Panc1 (cell line): ENCODE data around the gene TLR6.

Experiments
- POLR2AphosphoS5 ChIP-seq: IDR thresholded peaks from 2 replicates; pipeline ENCODE4 v1.6.1; 2012; ENCODE audit warnings: mild to moderate bottlenecking, low read depth, low read length, moderate library complexity
- TF ChIP-seq, protein P1 (sequence below): fragments of 450-650 bp; IDR thresholded peaks from 2 replicates; pipeline ENCODE4 v1.5.1; 2017; ENCODE audit warnings: mild to moderate bottlenecking

DNA sequence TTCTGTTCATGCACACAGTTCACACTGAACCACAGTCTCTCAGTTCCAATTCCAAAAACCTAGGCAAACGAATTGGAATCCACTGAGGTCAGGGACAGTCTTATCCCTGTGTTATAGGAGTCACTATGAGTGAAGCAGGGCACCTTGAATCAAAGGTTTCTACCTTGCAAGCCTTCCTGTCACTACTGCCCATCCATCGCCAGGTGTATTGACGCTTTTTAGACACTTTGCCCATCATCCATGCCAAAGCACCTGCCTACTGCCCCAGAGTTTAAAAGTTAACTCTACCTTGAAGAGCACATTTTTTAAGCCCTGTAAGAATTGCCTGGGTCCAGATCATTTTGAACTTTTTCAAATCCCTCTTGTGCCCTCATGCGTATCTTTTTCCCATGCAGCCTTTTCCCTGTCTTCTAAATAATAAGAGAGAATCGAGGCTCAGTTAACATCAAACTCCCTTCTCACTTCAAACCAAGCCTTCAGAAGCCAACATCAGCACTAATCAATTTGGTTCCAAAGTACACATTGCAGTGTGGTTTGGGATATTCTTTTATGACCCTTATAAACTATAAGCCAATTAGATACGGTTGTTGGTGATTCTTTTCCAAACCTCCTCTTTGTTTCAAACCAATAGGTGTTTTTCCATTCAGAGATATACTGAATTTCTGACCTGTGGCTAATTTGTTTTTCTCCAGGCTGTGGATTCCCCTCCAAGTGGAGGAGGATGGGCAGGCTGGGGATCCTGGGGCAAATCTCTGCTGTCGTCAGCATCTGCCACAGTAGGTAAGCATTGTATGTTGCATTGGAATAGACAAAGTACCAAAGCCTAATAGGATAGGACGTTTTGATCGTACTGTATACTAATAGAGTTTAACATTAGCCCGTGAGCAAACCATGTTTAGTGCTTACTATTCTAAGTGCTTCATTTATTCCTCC lies 34.7 kb upstream of the TLR6 start:
- TF ChIP-seq, protein P1, sequence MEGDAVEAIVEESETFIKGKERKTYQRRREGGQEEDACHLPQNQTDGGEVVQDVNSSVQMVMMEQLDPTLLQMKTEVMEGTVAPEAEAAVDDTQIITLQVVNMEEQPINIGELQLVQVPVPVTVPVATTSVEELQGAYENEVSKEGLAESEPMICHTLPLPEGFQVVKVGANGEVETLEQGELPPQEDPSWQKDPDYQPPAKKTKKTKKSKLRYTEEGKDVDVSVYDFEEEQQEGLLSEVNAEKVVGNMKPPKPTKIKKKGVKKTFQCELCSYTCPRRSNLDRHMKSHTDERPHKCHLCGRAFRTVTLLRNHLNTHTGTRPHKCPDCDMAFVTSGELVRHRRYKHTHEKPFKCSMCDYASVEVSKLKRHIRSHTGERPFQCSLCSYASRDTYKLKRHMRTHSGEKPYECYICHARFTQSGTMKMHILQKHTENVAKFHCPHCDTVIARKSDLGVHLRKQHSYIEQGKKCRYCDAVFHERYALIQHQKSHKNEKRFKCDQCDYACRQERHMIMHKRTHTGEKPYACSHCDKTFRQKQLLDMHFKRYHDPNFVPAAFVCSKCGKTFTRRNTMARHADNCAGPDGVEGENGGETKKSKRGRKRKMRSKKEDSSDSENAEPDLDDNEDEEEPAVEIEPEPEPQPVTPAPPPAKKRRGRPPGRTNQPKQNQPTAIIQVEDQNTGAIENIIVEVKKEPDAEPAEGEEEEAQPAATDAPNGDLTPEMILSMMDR: no peak
- TF ChIP-seq POLR2AphosphoS5: no peak
